GM23248 (cell line): Measurements from ENCODE around the gene ATG9B. TPM values are rescaled to one million over a fixed set of nuclear protein-coding genes. Genes with fewer than 3 reads are reported as not detected.

Experiments used
- DNase-seq: peaks from one replicate; pipeline ENCODE4 v3.0.0-alpha.2; 2015
- H2AFZ ChIP-seq: fragments of 200-600 bp; sonication (generic); 2 replicates; pipeline ENCODE4 v1.6.1; 2016; ENCODE audit warnings: antibody characterized with exemption
- H3F3A ChIP-seq: fragments of 200-600 bp; sonication (generic); 2 replicates; pipeline ENCODE4 v1.6.1; 2016; ENCODE audit warnings: mild to moderate bottlenecking, antibody characterized with exemption, mixed run types; ENCODE audit not compliant: insufficient read depth
- H3K27ac ChIP-seq: fragments of 200-600 bp; sonication (generic); 2 replicates; pipeline ENCODE4 v1.5.1; 2016; ENCODE audit warnings: mild to moderate bottlenecking
- H3K27me3 ChIP-seq: fragments of 200-600 bp; sonication (generic); replicated peaks from 2 replicates; pipeline ENCODE4 v1.6.1; 2016; ENCODE audit warnings: mild to moderate bottlenecking; ENCODE audit not compliant: insufficient read depth
- H3K36me3 ChIP-seq: fragments of 200-600 bp; sonication (generic); 2 replicates; pipeline ENCODE4 v1.6.1; 2016; ENCODE audit warnings: low read depth, mild to moderate bottlenecking
- H3K4me1 ChIP-seq: fragments of 200-600 bp; sonication (generic); 2 replicates; pipeline ENCODE4 v1.6.1; 2016; ENCODE audit warnings: mild to moderate bottlenecking; ENCODE audit not compliant: insufficient read depth
- H3K4me2 ChIP-seq: fragments of 200-600 bp; sonication (generic); one replicate; pipeline ENCODE4 v1.6.1; 2016; ENCODE audit warnings: mild to moderate bottlenecking; ENCODE audit not compliant: unreplicated experiment
- H3K4me3 ChIP-seq: fragments of 200-600 bp; sonication (generic); 2 replicates; pipeline ENCODE4 v1.5.1; 2016; ENCODE audit warnings: mild to moderate bottlenecking
- H3K79me2 ChIP-seq: fragments of 200-600 bp; sonication (generic); 2 replicates; pipeline ENCODE4 v1.6.1; 2016; ENCODE audit warnings: mild to moderate bottlenecking; ENCODE audit not compliant: insufficient read depth
- H3K9ac ChIP-seq: fragments of 200-600 bp; sonication (generic); 2 replicates; pipeline ENCODE4 v1.6.1; 2016; ENCODE audit warnings: mild to moderate bottlenecking
- H3K9me2 ChIP-seq: fragments of 200-600 bp; sonication (generic); 2 replicates; pipeline ENCODE4 v1.6.1; 2016; ENCODE audit warnings: mixed run types, mild to moderate bottlenecking, moderate library complexity; ENCODE audit not compliant: insufficient read depth
- H3K9me3 ChIP-seq: fragments of 200-600 bp; sonication (generic); one replicate; pipeline ENCODE4 v1.6.1; 2017; ENCODE audit warnings: low read depth
- H4K20me1 ChIP-seq: fragments of 200-600 bp; sonication (generic); 2 replicates; pipeline ENCODE4 v1.6.0; 2016; ENCODE audit not compliant: insufficient read depth
- EZH2 ChIP-seq: fragments of 200-600 bp; sonication (generic); IDR thresholded peaks from 2 replicates; pipeline ENCODE4 v1.6.1; 2018; ENCODE audit warnings: antibody characterized with exemption, mild to moderate bottlenecking; ENCODE audit not compliant: insufficient read depth, poor library complexity, severe bottlenecking
- EZH2phosphoT487 ChIP-seq: fragments of 200-600 bp; sonication (generic); IDR thresholded peaks from 2 replicates; pipeline ENCODE4 v1.6.1; 2018; ENCODE audit warnings: antibody characterized with exemption, moderate library complexity, mild to moderate bottlenecking, low read depth; ENCODE audit not compliant: insufficient read depth
- WGBS, 2 experiments: methylation state at CpG; one replicate each; pipeline ENCODE4 v1.1.6; 2015 to 2017; ENCODE audit warnings: low lambda C conversion rate in 2 of 2, low coverage in 1 of 2; ENCODE audit errors: missing lambda C conversion rate in 2 of 2; 5-methylcytosine and 5-hydroxymethylcytosine counted together
- in situ Hi-C: fragments of 300-500 bp; cut with MboI; formaldehyde crosslinking; loops from 2 replicates; pipeline ENCODE4 v1.15.0; 2020
- polyA plus RNA-seq: library from polyadenylated mRNA; unstranded; fragments of >200 nt; fragmentation: Nextera tagmentation; extraction: Ambion mirVana; gene quantifications from 2 replicates; pipeline ENCODE4 v1.2.1, GENCODE V29; 2016
- total RNA-seq: library from RNA; depleted of rRNA; stranded (reverse); fragments of >200 nt; shearing (Covaris generic); gene quantifications from 2 replicates; pipeline ENCODE4 v1.2.3, GENCODE V29; 2014

The ATG9B gene
- total and polyA plus RNA-seq, 2 experiments from 2014 or later: 0.79 TPM; not detected in 1

- Histone ChIP-seq H3K4me3 (no peak overlapping the region), H3K27ac (no peak overlapping the region), H3K27me3 (no peaks in the 10 kb centered on the region), H2AFZ (no peak overlapping the region), H3K36me3 (no peaks in the 10 kb centered on the region), H4K20me1 (no peaks in the 10 kb centered on the region), H3F3A (no peaks in the 10 kb centered on the region), H3K4me1 (no peaks in the 10 kb centered on the region), H3K9me2 (no peaks in the 10 kb centered on the region), H3K9me3 (no peaks in the 10 kb centered on the region), H3K9ac (no peak overlapping the region), H3K4me2 (no peak overlapping the region), H3K79me2 (no peaks in the 10 kb centered on the region)
- no peak for TF ChIP-seq EZH2
- TF ChIP-seq EZH2phosphoT487: no peak
- WGBS, 2 experiments: 16 to 41% methylated on average over 18 to 31 of the region's 31 CpGs
- no peak for DNase-seq
- in situ Hi-C loops: loop anchor here (10.0 kb wide), 1 partner anchor 58 kb away; the partner anchor contains the start of genes CDK5 and SLC4A2
Measured at GRCh38 chr7:150996376-150997074, 27.8 kb downstream of the ATG9B start.

DNA sequence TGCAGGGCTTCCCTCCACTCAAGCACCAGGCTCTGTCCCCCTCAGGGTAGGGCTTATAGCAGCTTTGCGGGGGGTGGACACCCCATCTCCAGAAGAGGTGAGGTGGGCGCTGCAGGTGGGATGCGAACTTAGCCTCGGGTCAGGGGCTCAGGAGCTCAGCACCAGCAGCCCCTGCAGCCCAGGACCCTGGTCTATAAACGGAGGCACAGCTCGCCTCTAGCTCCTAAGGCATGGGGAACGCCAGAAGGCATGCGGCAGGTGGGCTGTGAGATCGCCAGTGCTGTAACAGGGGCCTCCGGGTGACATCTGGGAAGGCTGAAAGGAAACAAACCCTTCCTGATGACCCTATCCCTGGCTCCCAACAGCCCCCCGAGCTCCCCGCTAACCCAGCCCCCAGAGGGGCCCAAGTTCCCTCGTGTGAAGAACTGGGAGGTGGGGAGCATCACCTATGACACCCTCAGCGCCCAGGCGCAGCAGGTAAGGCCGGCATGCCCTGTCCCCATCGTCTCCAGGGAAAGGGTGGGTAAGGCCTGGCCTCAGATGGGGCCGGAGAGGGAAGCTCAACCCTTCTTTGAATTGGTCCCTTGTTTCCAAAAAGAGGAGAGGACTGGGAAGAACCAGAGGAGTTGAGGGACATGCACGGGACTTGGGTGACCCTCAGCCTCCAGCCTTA, 29.3 kb downstream of the ATG9B start:
- H3K9ac ChIP-seq: no peak overlapping the region
- WGBS, 2 experiments: 52 to 65% methylated on average over 15 to 19 of the region's 19 CpGs
- TF ChIP-seq EZH2 (no peak), EZH2phosphoT487 (no peak)
- H3K36me3 ChIP-seq: no peaks in the 10 kb centered on the region
- H3K4me2 ChIP-seq: no peak overlapping the region
- no peaks in the 10 kb centered on the region for H4K20me1 ChIP-seq
- no peak overlapping the region for H3K27ac ChIP-seq
- H2AFZ ChIP-seq: no peak overlapping the region
- no peak overlapping the region for H3K4me3 ChIP-seq
- H3K9me3 ChIP-seq: no peaks in the 10 kb centered on the region
- no peaks in the 10 kb centered on the region for H3K79me2 ChIP-seq
- H3K9me2 ChIP-seq: no peaks in the 10 kb centered on the region
- DNase-seq: no peak
- in situ Hi-C loops: loop anchor here (10.0 kb wide), 1 partner anchor 60 kb away; the partner anchor contains the start of genes CDK5 and SLC4A2
- H3K27me3 ChIP-seq: no peaks in the 10 kb centered on the region
- no peaks in the 10 kb centered on the region for H3F3A ChIP-seq
- no peaks in the 10 kb centered on the region for H3K4me1 ChIP-seq

DNA sequence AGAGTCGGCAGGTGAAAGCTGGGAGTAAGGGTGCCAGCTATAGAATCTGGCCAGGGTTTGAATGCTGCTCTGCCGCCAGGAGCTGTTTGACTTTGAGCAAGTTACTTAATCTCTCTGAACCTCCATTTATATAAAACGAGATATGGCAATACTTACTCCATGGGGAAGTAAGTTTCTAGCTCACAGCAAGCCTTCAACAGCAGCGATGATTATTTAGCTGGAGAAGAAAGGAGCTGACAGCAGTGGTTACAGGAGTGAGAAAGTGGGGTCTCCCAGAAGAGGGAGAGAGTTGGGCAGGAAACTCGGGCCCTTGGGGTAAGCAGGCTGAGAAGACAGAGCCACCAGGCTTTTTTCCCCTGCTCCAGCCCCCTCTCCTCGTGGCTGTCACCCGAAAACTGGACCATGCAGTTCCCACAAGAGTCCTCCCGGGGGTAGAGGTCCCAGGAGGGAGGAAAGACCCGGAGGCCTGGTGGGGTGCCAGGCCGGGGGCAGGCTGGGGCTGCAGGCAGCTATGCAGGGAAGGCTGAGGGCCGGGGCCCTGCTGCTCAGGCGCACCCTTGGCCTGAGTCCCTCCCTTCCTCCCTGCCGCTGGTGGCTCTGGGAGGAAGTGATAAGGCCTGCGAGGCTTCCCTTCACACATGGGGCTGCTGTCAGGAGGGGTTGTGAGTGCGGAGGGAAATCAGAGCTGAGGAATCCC, 30.0 kb downstream of the ATG9B start:
- Histone ChIP-seq H3K27me3 (no peaks in the 10 kb centered on the region), H3K27ac (no peak overlapping the region), H3K4me1 (no peaks in the 10 kb centered on the region), H3K4me3 (no peak overlapping the region), H3K9ac (no peak overlapping the region), H3K79me2 (no peaks in the 10 kb centered on the region), H3K4me2 (no peak overlapping the region), H3K9me3 (no peaks in the 10 kb centered on the region), H4K20me1 (no peaks in the 10 kb centered on the region), H3K36me3 (no peaks in the 10 kb centered on the region), H2AFZ (no peak overlapping the region), H3K9me2 (no peaks in the 10 kb centered on the region), H3F3A (no peaks in the 10 kb centered on the region)
- no peak for DNase-seq
- WGBS, 2 experiments: 58% methylated on average over 11 to 15 of the region's 15 CpGs
- TF ChIP-seq EZH2phosphoT487: no peak
- TF ChIP-seq EZH2: no peak
- in situ Hi-C loops: loop anchor here (10.0 kb wide), 1 partner anchor 61 kb away; the partner anchor contains the start of genes CDK5 and SLC4A2

DNA sequence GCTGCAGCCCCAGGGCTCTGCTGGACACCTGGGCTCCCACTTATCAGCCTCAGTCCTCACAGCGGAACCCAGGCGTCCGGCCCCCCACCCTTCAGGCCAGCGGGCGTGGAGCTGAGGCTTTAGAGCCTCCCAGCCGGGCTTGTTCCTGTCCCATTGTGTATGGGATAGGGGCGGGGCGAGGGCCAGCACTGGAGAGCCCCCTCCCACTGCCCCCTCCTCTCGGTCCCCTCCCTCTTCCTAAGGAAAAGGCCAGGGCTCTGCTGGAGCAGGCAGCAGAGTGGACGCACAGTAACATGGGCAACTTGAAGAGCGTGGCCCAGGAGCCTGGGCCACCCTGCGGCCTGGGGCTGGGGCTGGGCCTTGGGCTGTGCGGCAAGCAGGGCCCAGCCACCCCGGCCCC, 30.8 kb downstream of the ATG9B start:
- Histone ChIP-seq H3K4me1 (no peaks in the 10 kb centered on the region), H2AFZ (no peak overlapping the region), H3K4me3 (no peak overlapping the region), H3K9ac (no peak overlapping the region), H3K79me2 (no peaks in the 10 kb centered on the region), H3K9me3 (no peaks in the 10 kb centered on the region), H3K9me2 (no peaks in the 10 kb centered on the region), H3K27me3 (no peaks in the 10 kb centered on the region; the same call in 1 of the 2 replicates), H3K36me3 (no peaks in the 10 kb centered on the region), H3K4me2 (no peak overlapping the region), H3F3A (no peaks in the 10 kb centered on the region), H3K27ac (no peak overlapping the region), H4K20me1 (no peaks in the 10 kb centered on the region)
- in situ Hi-C loops: loop anchor here (10.0 kb wide), 1 partner anchor 61 kb away; the partner anchor contains the start of genes CDK5 and SLC4A2
- no peak for DNase-seq
- TF ChIP-seq EZH2 (no peak), EZH2phosphoT487 (no peak)
- 82 to 86% methylated on average over 11 to 14 of the region's 14 CpGs for WGBS, 2 experiments
